HG03520 (cell line): ENCODE data around the gene FBXL14.
A peak's percentile ranks its signal among the peaks of the same experiment; 100 is the strongest.
"Not testable (repeated sequence)": the region's sequence is repeated elsewhere in the genome, so short reads cannot be mapped to it uniquely, and the experiment has no call there.

Experiments
- ATAC-seq: cut with Tn5 transposase; IDR thresholded peaks from one replicate; pipeline ENCODE4 v1.9.1; 2021; ENCODE audit warnings: mild to moderate bottlenecking, moderate library complexity; ENCODE audit not compliant: unreplicated experiment

Gene FBXL14

DNA sequence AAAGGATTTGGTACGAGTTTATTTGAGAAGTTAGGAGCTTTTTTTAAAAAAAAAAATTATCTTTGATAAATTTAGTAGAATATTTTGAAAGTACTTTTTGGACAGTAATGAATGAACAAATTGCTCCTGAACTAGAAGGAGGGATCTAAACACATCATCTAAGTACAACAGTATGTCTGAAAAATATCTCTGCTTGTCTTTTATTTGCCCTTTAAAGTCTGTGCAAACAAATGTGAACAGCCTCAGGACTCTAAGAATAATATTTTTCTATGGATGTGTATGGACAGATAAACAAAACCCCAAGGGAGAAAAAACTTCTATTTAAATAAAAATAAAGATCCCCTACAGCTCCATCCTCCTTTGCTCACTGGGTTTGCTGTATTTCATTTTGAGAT is 19.5 kb downstream of the FBXL14 start:
- no peak for ATAC-seq

GRCh38 chr12:1573960-1574864 is 20.2 kb downstream of the FBXL14 start:
- no peak for ATAC-seq

GRCh38 chr12:1572731-1573130 is 21.6 kb downstream of the FBXL14 start:
- no peak for ATAC-seq

DNA sequence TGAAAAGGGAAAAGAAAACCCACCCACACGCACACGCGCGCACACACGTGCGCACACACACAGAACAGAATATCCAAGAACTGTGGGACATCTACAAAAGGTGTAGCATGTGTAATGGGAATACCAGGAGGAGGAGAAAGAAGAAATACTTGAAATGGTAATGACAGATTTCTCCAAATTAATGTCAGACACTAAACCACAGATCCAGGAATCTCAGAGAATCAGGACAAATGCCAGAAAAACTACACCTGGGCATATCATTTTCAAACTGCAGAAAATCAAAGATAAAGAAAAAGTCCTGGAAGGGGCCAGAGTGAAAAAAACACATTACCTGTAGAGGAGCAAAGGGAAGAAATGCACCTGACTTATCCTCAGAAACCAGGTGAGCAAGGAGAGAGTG is 26.5 kb downstream of the FBXL14 start:
- no peak for ATAC-seq

DNA sequence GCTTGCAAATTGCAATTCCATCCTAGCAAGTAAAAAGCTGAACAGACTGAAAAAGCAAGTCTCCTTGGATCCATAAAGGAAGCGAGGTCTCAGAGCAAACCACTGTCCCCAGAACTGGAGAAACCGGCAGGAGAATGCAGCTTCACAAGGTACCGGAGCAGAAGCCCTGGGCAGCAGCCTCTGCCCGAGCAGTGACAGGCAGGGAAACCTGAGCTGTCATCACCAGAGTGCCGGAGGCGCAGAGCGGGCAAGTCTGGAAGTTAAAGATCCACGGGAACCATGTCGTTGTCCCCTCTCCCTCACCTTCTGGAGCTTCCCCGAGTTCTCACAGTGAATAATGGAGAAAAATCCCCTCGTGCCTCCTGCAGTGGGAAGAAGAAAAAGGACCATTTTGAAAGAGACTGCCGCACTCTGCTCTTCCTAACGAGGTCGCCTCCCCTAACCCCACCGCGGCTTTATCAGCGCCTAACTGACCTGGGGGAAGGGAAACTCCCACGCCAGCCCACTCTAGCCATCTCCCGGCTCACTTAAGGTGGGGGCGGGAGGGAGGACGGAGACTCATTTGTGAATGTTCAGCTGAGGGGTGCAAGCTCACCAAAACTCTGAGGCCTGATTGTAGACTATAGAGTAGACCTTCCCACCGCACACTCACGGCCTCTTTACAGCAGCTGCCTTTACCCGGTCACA is 27.8 kb downstream of the FBXL14 start:
- ATAC-seq = no peak

- ATAC-seq = no peak
These were observed 29.2 kb downstream of the FBXL14 start for GRCh38 chr12:1565172-1565571.

DNA sequence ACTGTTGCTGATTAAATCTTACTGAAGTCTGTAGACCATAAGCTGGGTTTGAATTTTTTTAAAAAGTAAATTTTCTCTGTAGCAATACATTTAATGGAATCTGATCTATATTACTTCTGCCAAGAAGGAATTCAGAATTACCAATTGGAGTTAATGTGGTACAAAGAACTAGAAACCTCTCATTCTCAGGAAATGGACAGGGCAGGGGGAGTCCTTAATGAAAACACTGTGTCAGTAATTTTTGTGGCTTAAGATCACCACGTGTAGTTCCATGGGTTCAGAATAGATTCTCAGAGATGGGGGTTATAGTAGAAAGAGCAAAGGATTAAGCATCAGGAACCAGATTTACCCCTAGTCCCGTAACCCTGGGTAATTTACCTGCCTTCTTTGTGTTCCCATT is 30.3 kb downstream of the FBXL14 start:
- no peak for ATAC-seq

DNA sequence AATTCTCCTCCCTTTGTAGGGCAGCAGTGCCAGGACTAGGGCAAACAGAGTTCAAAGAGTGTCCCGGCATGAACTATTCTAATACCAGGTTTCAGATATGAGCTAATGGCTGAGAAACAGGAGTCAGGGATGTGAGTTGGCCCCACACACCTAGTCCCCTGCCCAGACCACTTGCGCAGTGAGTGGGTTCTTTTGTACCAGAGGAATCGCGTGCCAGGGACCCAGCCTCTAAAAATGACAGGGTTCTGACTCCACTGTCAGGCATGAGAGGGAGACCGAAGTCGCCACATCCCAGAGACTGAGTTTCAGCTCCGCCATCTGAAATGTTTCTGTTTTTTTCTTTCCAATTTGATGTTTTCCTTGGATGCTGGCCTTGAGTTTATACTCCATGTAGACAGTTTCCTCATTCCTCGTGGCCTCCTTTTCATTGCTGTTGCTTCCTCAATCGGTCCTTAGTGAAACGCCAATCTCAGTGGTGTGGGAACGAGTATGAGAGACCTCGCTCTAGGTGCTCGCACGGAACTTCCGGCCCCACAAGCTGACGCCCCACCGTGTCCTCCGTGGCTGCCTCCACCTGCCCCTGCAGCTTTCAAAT is 31.5 kb downstream of the FBXL14 start:
- ATAC-seq = no peak

DNA sequence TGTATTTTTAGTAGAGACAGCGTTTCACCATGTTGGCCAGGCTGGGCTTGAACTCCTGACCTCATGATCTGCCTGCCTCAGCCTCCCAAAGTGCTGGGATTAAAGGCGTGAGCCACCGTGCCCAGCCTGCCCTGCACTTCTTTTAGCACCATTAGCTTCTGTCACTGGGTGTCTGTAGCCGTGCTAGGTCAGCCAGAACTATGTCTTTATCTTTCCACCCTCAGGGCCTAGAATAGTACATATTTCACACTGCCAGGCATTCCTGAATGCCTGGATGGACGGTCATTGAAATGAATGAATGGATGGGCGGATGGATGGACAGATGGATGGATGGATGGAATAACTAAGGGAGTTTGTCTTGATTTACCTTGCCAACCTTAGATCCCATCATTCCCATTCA is 33.7 kb downstream of the FBXL14 start:
- ATAC-seq = no peak

GRCh38 chr12:1559676-1560091 is 34.7 kb downstream of the FBXL14 start:
- ATAC-seq = no peak

DNA sequence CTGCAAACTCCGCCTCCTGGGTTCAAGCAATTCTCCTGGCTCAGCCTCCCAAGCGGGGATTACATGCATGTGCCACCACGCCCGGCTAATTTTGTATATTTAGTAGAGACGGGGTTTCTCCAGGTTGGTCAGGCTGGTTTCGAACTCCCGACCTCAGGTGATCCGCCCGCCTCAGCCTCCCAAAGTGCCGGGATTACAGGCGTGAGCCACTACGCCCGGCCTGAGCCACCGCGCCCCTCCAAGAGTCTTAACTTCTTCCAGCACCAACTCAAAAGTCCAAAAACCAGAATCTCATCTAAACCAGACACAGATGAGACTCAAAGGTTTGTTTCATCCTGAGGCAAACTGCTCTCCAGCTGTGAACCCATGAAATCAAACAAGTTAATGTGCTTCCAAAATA is 36.3 kb downstream of the FBXL14 start:
- not testable (repeated sequence) for ATAC-seq

DNA sequence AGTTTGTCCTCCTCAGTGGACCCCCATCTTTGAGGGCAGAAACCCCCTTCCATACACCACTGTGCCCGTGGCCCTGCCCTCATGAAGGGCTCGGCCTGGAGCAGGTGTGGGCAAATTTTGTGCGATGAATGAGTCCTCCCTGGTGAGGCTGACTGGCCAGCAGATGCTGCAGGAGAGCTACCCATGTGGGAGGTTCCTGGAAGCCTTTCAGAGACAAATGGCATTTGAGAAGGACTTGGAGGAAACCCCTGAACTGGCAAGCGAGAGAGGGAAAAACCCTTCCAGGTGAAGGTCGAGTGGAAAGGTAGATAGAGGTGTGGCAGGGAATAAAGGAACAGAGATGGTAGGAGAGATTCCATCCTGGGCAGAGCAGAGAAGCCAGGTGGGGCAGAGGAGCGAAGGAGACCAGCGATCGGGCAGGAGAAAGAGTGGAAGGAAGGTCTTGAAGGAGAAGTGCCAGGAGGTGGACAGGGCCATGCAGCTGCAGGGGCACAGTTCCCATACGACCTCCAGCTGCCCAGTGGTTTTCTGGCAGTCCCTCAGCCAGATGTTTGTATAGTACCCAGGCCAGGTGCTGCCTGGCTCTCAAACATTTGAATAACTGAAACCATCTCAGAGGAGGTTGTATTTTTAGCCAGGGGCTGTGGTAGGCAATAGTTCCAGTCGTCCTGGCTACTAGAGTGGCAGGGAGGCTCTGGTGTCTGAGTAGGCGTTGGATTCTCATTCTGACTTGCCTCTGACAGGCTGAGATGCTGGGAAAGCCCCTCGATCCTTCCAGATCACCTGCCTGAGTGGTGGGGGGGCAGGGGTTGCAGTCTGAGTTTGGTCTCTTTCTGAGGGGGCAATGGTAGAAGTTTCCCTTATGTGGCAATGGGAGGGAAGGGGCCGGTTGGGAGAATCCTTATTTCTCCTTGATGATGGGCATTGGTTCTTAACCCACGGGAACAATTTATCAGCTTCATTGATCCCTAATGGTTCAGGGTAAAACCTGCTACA is 40.1 kb downstream of the FBXL14 start:
- ATAC-seq = peak; percentile 97

- no peak for ATAC-seq
These were observed 40.8 kb downstream of the FBXL14 start for GRCh38 chr12:1553536-1553935.

GRCh38 chr12:1552911-1553491 is 41.4 kb downstream of the FBXL14 start:
- no peak for ATAC-seq

DNA sequence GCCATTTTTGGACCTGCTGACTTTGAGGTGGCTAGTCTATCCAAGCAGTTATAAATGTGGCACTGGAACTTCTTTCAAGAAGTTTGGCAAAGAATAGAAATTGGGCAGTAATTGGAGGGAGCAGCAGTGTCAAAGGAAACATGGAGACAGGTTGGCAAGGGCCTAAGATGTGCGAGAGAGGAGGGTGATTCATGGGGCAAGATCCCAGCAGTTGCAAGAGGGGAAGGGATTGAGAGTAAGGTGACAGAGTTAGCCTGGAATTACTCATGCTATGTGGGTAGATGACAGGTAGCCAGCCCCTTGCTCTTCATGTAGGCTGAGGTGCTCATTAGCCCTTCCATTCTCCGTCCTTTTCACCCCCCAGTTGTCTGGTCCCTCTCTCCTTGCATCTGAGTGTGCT is 42.2 kb downstream of the FBXL14 start:
- ATAC-seq = no peak

GRCh38 chr12:1551496-1551895 is 42.9 kb downstream of the FBXL14 start:
- ATAC-seq = no peak

DNA sequence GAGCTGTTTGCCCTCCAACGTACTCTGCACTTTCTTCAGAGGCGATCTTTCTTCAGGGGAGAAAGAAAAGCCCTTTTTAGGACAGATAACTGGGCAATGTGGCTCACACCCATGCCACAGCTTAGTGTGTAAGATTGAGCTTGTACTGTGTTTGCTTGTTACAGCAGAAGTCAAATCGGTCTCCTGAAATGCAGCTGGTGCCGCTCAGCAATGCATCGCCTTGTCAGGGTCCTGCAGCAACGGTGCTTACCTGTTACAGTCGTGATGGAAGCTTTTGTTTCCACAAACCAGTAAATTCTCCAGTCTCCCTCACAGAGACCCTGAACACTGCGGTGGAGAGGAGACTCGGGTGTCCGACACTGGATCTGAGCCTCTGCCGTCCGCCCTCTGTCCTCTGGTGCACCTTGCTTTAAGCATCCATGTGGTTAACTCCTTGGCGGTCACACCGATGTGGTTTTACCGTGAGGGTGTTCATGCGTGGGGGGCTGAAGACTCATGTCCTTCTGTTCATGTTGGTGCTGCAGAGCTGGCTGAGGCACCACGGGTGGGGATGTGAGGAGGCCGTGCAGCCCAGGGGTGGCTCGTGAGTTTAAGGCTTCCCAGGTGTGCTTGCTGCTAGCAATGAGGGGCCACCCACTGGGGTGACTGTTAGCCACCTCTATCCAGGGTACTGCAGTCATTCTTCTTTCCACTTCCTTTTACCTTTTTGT is 47.3 kb downstream of the FBXL14 start:
- no peak for ATAC-seq

- no peak for ATAC-seq
These were observed 49.2 kb downstream of the FBXL14 start for GRCh38 chr12:1544996-1545700.

DNA sequence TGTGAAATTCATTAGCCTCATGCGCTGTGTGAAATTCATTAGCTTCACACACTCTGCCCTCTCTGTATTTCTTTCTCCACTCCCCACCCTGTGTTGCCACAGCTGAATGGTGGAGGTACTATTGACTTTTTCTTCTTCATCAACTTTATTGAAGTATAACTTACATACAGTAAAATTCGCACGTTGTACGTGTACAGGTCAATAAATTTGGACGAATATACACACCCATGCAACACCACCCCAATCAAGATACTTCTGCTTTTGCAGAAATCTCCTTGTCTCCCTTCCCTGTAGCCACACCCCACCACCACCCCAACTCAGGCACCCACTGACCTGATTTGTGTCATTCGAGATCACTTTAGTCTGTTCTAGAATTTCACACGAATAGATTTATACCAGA is 51.8 kb downstream of the FBXL14 start:
- no peak for ATAC-seq
